OCI-LY1 (cell line): ENCODE results near the gene SLC16A3.

Source experiments
- EZH2 ChIP-seq: fragments of 200-600 bp; sonication (generic), shearing (Covaris generic); IDR thresholded peaks from 2 replicates; pipeline ENCODE4 v1.8.0; 2017; ENCODE audit warnings: borderline replicate concordance, mixed run types, mild to moderate bottlenecking, antibody characterized with exemption, low read length, moderate library complexity, mixed read lengths
- TF ChIP-seq, protein P1 (sequence below): fragments of 200-600 bp; sonication (generic), shearing (Covaris generic); IDR thresholded peaks from 2 replicates; pipeline ENCODE4 v1.5.1; 2017; ENCODE audit warnings: mild to moderate bottlenecking, antibody characterized with exemption, low read length, moderate library complexity, mixed read lengths

DNA sequence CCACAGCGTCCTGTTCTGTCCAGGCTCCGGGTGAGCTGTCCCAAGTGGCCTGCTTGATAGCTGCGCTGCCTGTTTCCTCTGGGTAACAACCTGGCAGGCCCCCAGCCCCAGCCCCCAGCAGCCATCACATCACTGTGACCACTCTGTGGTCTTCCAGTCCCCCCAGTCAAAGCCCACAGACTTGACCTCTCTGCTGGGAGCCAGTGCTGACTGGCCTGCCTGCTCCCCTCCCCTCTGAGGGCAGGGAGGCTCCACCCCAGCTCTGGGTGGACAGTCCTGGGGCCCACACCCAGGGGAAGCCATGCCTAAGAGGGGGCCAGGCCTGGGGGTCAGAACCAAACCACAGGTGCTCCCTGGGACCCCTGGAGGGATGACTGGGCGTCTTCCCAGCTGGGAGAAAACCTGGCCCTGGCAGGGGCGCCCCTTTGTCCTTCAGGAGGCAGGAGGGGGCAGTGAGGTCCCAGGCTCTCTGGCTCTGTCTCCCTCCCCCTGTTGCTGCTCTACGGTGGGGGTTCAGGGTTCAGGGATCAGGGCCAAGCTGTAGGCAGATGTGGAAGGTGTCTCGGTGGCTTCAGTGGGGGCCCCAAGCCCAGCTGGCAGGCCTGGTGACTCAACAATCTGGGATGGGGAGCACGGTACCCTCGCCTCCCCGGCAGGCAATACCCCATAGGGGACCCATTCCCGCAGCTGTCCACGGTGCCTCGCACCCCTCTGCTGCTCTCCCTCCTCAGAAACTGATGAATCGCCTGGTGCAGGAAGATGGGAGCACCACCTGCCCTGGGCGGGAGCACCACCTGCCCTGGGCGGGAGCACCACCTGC lies 1.8 kb upstream of the SLC16A3 start:
- TF ChIP-seq, protein P1, sequence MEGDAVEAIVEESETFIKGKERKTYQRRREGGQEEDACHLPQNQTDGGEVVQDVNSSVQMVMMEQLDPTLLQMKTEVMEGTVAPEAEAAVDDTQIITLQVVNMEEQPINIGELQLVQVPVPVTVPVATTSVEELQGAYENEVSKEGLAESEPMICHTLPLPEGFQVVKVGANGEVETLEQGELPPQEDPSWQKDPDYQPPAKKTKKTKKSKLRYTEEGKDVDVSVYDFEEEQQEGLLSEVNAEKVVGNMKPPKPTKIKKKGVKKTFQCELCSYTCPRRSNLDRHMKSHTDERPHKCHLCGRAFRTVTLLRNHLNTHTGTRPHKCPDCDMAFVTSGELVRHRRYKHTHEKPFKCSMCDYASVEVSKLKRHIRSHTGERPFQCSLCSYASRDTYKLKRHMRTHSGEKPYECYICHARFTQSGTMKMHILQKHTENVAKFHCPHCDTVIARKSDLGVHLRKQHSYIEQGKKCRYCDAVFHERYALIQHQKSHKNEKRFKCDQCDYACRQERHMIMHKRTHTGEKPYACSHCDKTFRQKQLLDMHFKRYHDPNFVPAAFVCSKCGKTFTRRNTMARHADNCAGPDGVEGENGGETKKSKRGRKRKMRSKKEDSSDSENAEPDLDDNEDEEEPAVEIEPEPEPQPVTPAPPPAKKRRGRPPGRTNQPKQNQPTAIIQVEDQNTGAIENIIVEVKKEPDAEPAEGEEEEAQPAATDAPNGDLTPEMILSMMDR: no peak
- no peak for TF ChIP-seq EZH2
